ENCODE measurements around the gene PCBP3. TPM values are rescaled to one million over a fixed set of nuclear protein-coding genes. Genes with fewer than 3 reads are reported as not detected.
"Not testable (repeated sequence)": the region's sequence is repeated elsewhere in the genome, so short reads cannot be mapped to it uniquely, and the experiment has no call there.

PCBP3 gene
- total RNA-seq, 1 donor from 2014 or later, result not detected

DNA sequence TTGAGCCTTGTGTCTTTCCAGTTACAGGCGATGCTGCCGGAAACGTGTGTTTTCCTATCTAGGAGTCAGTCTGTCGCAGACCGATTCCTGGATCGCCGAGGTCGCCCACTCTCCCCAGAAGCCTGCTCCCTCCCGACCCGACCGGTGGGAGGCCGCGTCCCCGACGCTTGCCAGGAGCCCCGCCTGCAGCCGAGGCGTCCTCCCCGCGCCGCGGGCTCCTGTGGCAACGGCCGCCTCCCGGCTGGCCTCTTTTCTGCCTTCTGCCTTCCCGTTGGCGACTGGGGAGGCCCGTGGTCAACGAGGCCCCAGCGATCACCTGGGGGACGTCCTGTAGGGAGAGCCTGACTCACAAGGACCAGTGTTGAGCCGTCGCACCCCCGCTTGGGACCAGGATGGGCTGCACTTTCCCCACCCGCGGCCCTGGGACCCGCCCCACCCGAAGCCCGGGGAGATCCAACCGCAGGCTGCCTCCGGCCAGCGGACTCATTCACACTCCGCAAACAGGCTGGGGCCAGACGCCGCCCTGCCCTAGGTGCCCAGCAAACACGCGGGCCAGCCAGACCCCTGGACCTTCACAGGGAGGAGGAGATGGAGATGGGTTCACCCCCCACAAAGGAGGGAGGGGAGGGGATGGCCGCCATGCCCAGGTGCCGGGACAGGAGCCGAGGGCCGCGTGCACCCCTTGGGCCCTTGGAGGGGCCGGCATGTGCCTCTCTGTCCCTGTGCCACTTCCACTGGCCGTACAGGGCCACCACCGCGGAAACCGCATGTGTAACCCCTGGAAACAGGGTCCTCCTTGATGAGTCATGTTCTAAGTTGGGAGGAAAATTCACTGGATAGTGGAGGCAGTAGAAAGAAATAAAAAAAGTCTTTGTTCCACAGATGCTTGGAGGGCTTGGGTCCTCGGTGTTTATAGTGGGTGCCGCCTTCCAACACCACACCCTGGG, 330.8 kb downstream of the PCBP3 start:
- no peak for DNase-seq
- ATAC-seq (ENCODE audit: low read depth), result peak; percentile 48
- H3K27ac Mint-ChIP-seq, result no peak overlapping the region

DNA sequence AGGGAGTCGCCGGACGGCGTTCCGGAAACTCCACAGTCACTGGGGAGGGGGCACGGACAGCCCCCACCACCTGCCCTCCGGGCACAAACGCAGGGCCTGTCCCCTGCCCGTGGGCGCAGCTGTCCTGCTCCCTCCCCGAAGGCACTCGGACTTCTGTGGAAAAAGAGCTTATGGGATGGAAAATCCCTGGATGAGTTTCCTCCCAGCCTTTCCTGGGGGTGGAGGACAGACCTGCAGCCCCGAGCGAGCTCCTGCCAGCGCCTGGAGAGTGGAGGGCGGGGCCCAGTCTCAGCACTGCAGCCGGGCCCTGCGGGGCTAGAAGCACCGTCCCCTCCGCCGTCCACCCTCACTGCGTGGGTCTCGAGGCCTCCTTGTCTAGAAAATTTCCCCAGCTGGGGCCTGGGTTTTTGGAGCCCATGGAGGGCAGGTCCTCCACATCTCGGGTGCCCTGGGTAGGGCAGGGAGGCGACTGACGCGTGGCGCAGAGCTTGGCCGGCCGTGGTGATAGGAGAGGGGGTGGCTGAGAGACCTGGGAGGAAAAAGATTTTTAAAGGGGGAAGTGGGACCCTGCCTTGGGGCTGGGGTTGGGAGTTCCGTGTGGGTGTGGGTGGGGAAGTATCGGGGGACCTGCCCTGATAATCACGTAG, 331.6 kb downstream of the PCBP3 start:
- DNase-seq, result no peak
- no peak for TF ChIP-seq CTCF (IDR thresholded peaks at IDR 0.05)
- no peaks in the 10 kb centered on the region for H3K9me3 Mint-ChIP-seq

More for the DNA sequence above, 330.8 kb downstream of the PCBP3 start:
- no peak for TF ChIP-seq CTCF (IDR thresholded peaks at IDR 0.05)
- H3K4me3 Mint-ChIP-seq, result peak overlapping the region; percentile 82
- ChIA-PET CTCF (interaction anchor here (1.0 to 1.1 kb wide), 2 partner anchors 20 to 169 kb away, joined by 3 to 4 read pairs; no protein-coding TSS in a partner anchor), POLR2A (no interaction called here)
- peaks cover 6% of the 10 kb centered on the region for H3K4me1 Mint-ChIP-seq
- no peaks in the 10 kb centered on the region for H3K36me3 Mint-ChIP-seq (ENCODE audit: low read depth)
- peaks cover 25% of the 10 kb centered on the region for H3K27me3 Mint-ChIP-seq
- H3K9me3 Mint-ChIP-seq, result no peaks in the 10 kb centered on the region
- intact Hi-C loops (cut with micrococcal nuclease), result loop anchor here (5.0 kb wide), 3 partner anchors 173 to 353 kb away; partner anchors contain the start of gene LSS

DNA sequence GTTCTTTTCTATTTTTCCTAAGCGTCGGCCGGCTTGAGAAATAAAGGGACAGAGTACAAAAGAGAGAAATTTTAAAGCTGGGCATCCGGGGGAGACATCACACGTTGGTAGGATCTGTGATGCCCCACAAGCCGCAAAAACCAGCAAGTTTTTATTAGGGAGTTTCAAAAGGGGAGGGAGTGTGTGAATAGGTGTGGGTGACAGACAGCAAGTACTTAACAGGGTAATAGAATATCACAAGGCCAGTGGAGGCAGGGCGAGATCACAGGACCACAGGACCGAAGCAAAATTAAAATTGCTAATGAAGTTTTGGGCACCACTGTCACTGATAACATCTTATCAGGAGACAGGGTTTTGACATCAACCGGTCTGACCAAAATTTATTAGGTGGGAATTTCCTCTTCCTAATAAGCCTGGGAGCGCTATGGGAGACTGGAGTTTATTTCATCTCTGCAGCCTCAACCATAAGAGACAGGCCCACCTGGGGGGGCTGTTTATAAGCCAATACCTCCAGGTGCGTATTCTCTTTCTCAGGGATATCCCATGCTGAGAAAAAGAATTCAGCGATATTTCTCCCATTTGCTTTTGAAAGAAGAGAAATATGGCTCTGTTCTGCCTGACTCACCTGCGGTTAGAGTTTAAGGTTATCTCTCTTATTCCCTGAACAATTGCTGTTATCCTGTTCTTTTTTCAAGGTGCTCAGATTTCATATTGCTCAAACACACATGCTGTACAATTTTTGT, 332.3 kb downstream of the PCBP3 start:
- peaks cover 24% of the 10 kb centered on the region for H3K27me3 Mint-ChIP-seq
- H3K4me1 Mint-ChIP-seq; H3K36me3 Mint-ChIP-seq (ENCODE audit: low read depth); CTCF ChIA-PET; DNase-seq; H3K9me3 Mint-ChIP-seq; intact Hi-C loops (cut with micrococcal nuclease); POLR2A ChIA-PET; ATAC-seq (ENCODE audit: low read depth); H3K27ac Mint-ChIP-seq: not testable (repeated sequence)
- peak overlapping the region; percentile 11 for H3K4me3 Mint-ChIP-seq

More for the DNA sequence above, 331.6 kb downstream of the PCBP3 start:
- no peak for ATAC-seq (ENCODE audit: low read depth)
- intact Hi-C loops (cut with micrococcal nuclease), result no loop called here
- CTCF ChIA-PET, result no interaction called here
- POLR2A ChIA-PET, result no interaction called here
- Mint-ChIP-seq H3K27me3 (peaks cover 24% of the 10 kb centered on the region), H3K4me1 (peaks cover 6% of the 10 kb centered on the region), H3K4me3 (peak overlapping the region; percentile 11), H3K36me3 (ENCODE audit: low read depth) (no peaks in the 10 kb centered on the region), H3K27ac (no peak overlapping the region)

GRCh38 chr21:45976701-45977311, 333.3 kb downstream of the PCBP3 start:
- TF ChIP-seq CTCF (IDR thresholded peaks at IDR 0.05), result no peak
- no peak overlapping the region for H3K27ac Mint-ChIP-seq
- H3K9me3 Mint-ChIP-seq, result no peaks in the 10 kb centered on the region

GRCh38 chr21:45977396-45977795, 333.9 kb downstream of the PCBP3 start:
- Mint-ChIP-seq H3K27me3 (peaks cover 19% of the 10 kb centered on the region), H3K4me3 (no peak overlapping the region), H3K27ac (no peak overlapping the region), H3K4me1 (peaks cover 4% of the 10 kb centered on the region), H3K9me3 (no peaks in the 10 kb centered on the region), H3K36me3 (ENCODE audit: low read depth) (no peaks in the 10 kb centered on the region)
- ChIA-PET CTCF (no interaction called here), POLR2A (no interaction called here)
- TF ChIP-seq CTCF (IDR thresholded peaks at IDR 0.05), result no peak
- intact Hi-C loops (cut with micrococcal nuclease), result no loop called here
- ATAC-seq (ENCODE audit: low read depth) (no peak), DNase-seq (no peak)

More at GRCh38 chr21:45976701-45977311, 333.3 kb downstream of the PCBP3 start:
- Mint-ChIP-seq H3K4me3 (no peak overlapping the region), H3K4me1 (peaks cover 4% of the 10 kb centered on the region), H3K27me3 (peaks cover 19% of the 10 kb centered on the region), H3K36me3 (ENCODE audit: low read depth) (no peaks in the 10 kb centered on the region)
- intact Hi-C loops (cut with micrococcal nuclease), result no loop called here
- DNase-seq (no peak), ATAC-seq (ENCODE audit: low read depth) (no peak)
- ChIA-PET POLR2A (no interaction called here), CTCF (no interaction called here)
